Measurements from ENCODE around the gene MEX3C. TPM values are rescaled to one million over a fixed set of nuclear protein-coding genes. Genes with fewer than 3 reads are reported as not detected.

MEX3C gene
- total RNA-seq, 1 experiment from 2014 or later, result 45.0 TPM

GRCh38 chr18:51226068-51226467 is 28.6 kb upstream of the MEX3C start:
- RAD21 ChIA-PET (ENCODE audit: low non-redundant PET in 1 of 2, low total read pairs in 2 of 2, uncharacterized antibody in 2 of 2, unreplicated experiment in 2 of 2), result no interaction called here
- Histone ChIP-seq H3K27ac (ENCODE audit: low read depth, low read length) (no peak overlapping the region), H4K20me1 (ENCODE audit: insufficient read depth) (no peaks in the 10 kb centered on the region), H3K9me3 (ENCODE audit: control insufficient read depth in 1 of 2, insufficient read depth in 1 of 2, low read depth in 1 of 2, low read length in 2 of 2) (no peaks in the 10 kb centered on the region), H3K4me1 (ENCODE audit: control insufficient read depth in 1 of 2, insufficient read depth in 2 of 2, low read length in 2 of 2) (no peaks in the 10 kb centered on the region), H3K9ac (ENCODE audit: low read length) (no peak overlapping the region), H3K27me3 (ENCODE audit: insufficient read depth, low read length) (no peaks in the 10 kb centered on the region), H2AFZ (ENCODE audit: low read depth, low read length, poor library complexity, severe bottlenecking) (no peak overlapping the region), H3K79me2 (ENCODE audit: insufficient read depth, low read length) (no peaks in the 10 kb centered on the region), H3K4me3 (replicated peaks in 1 of 2; ENCODE audit: low read depth in 1 of 2, low read length in 2 of 2) (no peak overlapping the region), H3K9me2 (ENCODE audit: insufficient read depth) (no peaks in the 10 kb centered on the region), H3K36me3 (ENCODE audit: control insufficient read depth in 1 of 2, insufficient read depth in 2 of 2, low read length in 2 of 2) (no peaks in the 10 kb centered on the region), H3K4me2 (ENCODE audit: low read length) (no peak overlapping the region)
- DNase-seq (ENCODE audit: low read depth, low spot score) (no peak), ATAC-seq (no peak)
- POLR2A ChIA-PET, result no interaction called here
- intact Hi-C loops (cut with micrococcal nuclease), result no loop called here
- BruUV-seq (replicated peaks), result no TSS peak
- CTCF ChIA-PET, result no interaction called here
- no peak for TF ChIP-seq RAD21 (IDR thresholded peaks at IDR 0.05; ENCODE audit: low read depth)
- TF ChIP-seq SP1 (IDR thresholded peaks at IDR 0.05; ENCODE audit: low read depth), result no peak
- TF ChIP-seq, protein P1, sequence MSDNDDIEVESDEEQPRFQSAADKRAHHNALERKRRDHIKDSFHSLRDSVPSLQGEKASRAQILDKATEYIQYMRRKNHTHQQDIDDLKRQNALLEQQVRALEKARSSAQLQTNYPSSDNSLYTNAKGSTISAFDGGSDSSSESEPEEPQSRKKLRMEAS (IDR thresholded peaks at IDR 0.05), result no peak
- no peak for TF ChIP-seq POLR2A (IDR thresholded peaks at IDR 0.05; ENCODE audit: borderline replicate concordance, extremely low read depth, insufficient read depth, insufficient read length)
- TF ChIP-seq, protein P2, sequence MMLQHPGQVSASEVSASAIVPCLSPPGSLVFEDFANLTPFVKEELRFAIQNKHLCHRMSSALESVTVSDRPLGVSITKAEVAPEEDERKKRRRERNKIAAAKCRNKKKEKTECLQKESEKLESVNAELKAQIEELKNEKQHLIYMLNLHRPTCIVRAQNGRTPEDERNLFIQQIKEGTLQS (IDR thresholded peaks at IDR 0.05), result no peak
- no peak for TF ChIP-seq EGR1 (IDR thresholded peaks at IDR 0.05; ENCODE audit: low read depth)
- TF ChIP-seq JUND (IDR thresholded peaks at IDR 0.05), result no peak
- no peak for TF ChIP-seq POLR2AphosphoS5 (IDR thresholded peaks at IDR 0.05; ENCODE audit: low read depth, low read length)
- TF ChIP-seq, protein P3, sequence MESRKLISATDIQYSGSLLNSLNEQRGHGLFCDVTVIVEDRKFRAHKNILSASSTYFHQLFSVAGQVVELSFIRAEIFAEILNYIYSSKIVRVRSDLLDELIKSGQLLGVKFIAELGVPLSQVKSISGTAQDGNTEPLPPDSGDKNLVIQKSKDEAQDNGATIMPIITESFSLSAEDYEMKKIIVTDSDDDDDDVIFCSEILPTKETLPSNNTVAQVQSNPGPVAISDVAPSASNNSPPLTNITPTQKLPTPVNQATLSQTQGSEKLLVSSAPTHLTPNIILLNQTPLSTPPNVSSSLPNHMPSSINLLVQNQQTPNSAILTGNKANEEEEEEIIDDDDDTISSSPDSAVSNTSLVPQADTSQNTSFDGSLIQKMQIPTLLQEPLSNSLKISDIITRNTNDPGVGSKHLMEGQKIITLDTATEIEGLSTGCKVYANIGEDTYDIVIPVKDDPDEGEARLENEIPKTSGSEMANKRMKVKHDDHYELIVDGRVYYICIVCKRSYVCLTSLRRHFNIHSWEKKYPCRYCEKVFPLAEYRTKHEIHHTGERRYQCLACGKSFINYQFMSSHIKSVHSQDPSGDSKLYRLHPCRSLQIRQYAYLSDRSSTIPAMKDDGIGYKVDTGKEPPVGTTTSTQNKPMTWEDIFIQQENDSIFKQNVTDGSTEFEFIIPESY (IDR thresholded peaks at IDR 0.05; ENCODE audit: extremely low read depth, insufficient replicate concordance, low read length), result no peak

- intact Hi-C loops (cut with micrococcal nuclease), result no loop called here
- no peaks in the 10 kb centered on the region for H3K79me2 ChIP-seq (ENCODE audit: insufficient read depth, low read length)
- ChIA-PET CTCF (no interaction called here), POLR2A (interaction anchor here (1.5 kb wide), 1 partner anchor 16 kb away, joined by 6 read pairs; the partner anchor contains the start of gene MEX3C), RAD21 (ENCODE audit: low non-redundant PET in 1 of 2, low total read pairs in 2 of 2, uncharacterized antibody in 2 of 2, unreplicated experiment in 2 of 2) (no interaction called here)
- H2AFZ ChIP-seq (ENCODE audit: low read depth, low read length, poor library complexity, severe bottlenecking), result no peak overlapping the region
- H3K27ac ChIP-seq (ENCODE audit: low read depth, low read length), result no peak overlapping the region
- no TSS peak for BruUV-seq (replicated peaks)
- no peaks in the 10 kb centered on the region for H3K9me2 ChIP-seq (ENCODE audit: insufficient read depth)
- H3K9me3 ChIP-seq (ENCODE audit: control insufficient read depth in 1 of 2, insufficient read depth in 1 of 2, low read depth in 1 of 2, low read length in 2 of 2), result no peaks in the 10 kb centered on the region
- no peak overlapping the region for H3K4me3 ChIP-seq (replicated peaks in 1 of 2; ENCODE audit: low read depth in 1 of 2, low read length in 2 of 2)
- no peak for ATAC-seq
- H3K4me2 ChIP-seq (ENCODE audit: low read length), result no peak overlapping the region
- no peak overlapping the region for H3K9ac ChIP-seq (ENCODE audit: low read length)
- TF ChIP-seq SRF (IDR thresholded peaks at IDR 0.05; ENCODE audit: low read depth), result no peak
- no peaks in the 10 kb centered on the region for H4K20me1 ChIP-seq (ENCODE audit: insufficient read depth)
- H3K36me3 ChIP-seq (ENCODE audit: control insufficient read depth in 1 of 2, insufficient read depth in 2 of 2, low read length in 2 of 2), result no peaks in the 10 kb centered on the region
- peaks cover 0 to 4% of the 10 kb centered on the region in 2 experiments; a peak in 1 of 4 replicates for H3K4me1 ChIP-seq (ENCODE audit: control insufficient read depth in 1 of 2, insufficient read depth in 2 of 2, low read length in 2 of 2)
- DNase-seq (ENCODE audit: low read depth, low spot score), result no peak
- H3K27me3 ChIP-seq (ENCODE audit: insufficient read depth, low read length), result no peaks in the 10 kb centered on the region
Measured at GRCh38 chr18:51212606-51213005, 15.1 kb upstream of the MEX3C start.
